HG03558 (cell line): Measurements from ENCODE around the gene C10orf90.

Experiments used
- ATAC-seq: cut with Tn5 transposase; IDR thresholded peaks from one replicate; pipeline ENCODE4 v1.9.1; 2021; ENCODE audit warnings: moderate number of reproducible peaks; ENCODE audit not compliant: unreplicated experiment; ENCODE audit errors: extremely low read depth

C10orf90 gene

DNA sequence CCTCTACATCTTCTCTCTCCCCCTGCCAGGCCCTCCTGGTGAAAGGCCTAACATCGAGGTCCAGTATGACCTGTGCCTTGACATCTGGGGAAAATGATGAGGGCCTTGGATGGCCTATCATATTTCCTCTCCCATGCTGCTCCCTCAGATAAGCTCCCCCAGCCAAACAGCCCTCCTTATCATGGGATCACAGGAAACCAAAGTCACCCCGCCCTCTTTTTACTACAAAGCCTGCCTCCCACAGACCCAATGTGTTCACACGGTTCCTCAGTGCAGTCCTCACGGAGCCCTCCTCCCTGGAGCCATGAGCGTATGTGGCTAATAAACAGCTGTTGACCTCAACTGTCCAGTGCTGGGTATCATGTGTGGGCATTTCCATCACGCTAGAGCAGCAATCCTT lies 32.0 kb downstream of the C10orf90 start:
- ATAC-seq = no peak

GRCh38 chr10:126637501-126637900 lies 33.0 kb downstream of the C10orf90 start:
- no peak for ATAC-seq

DNA sequence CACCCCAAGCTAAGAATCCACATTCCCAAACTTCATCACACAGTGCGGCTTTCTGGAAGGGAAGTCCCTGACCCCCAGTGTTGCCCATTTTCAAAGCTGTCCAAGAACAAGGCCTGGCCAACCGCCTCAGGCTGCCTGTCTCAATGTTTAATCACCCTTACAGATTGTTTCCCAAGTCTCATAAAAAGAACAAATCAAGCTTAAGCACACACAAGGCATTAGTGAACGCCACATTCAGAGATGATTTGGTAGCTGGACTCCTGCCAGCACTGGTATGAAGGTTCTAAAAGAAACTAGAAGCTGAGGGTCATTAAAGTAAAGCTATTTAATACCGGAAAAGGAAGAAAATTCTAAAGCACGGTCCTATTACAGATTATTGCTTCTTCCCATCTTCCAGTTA lies 35.6 kb downstream of the C10orf90 start:
- ATAC-seq = no peak

DNA sequence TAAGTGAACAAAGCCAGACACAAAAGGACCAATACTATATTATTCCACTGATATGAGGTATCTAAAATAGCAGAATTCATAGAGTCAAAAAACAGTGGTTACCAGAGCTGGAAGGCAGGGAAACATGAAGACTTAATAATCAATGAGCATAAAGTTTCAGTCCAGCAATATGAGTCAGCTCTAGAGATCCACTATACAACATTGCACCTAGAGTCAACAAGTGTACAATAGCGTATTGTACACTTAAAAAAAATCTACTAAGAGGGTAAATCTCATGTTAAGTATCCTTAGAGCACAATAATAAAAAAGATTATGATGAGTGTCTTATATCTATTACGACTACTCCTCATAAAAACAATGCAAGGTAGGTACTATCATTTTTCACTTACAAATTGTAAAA lies 36.1 kb downstream of the C10orf90 start:
- no peak for ATAC-seq

GRCh38 chr10:126632705-126633104 lies 37.8 kb downstream of the C10orf90 start:
- ATAC-seq = no peak

- ATAC-seq = no peak
These were observed 40.4 kb downstream of the C10orf90 start for GRCh38 chr10:126629925-126630624.

DNA sequence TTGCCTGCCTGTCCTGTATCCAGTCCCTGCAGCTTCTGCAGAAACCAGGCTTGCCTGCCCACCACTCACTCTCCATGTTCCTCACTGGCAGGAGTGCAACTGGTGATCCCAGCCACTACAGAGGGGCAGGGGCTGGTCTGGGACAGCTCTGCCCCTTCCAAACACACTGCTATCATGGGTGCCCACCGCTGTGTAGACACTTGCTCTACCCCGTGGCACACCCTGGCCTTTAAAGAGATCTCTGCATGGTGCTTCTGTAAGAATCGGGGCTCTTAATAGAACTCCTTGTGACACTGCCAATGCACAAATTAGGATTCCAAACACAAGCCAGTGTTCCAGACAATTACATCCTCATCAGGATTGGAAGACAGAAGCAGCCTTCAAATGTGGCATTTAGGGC lies 41.7 kb downstream of the C10orf90 start:
- no peak for ATAC-seq

- no peak for ATAC-seq
These were observed 48.6 kb downstream of the C10orf90 start for GRCh38 chr10:126621846-126622245.

GRCh38 chr10:126618466-126618865 lies 52.0 kb downstream of the C10orf90 start:
- no peak for ATAC-seq

DNA sequence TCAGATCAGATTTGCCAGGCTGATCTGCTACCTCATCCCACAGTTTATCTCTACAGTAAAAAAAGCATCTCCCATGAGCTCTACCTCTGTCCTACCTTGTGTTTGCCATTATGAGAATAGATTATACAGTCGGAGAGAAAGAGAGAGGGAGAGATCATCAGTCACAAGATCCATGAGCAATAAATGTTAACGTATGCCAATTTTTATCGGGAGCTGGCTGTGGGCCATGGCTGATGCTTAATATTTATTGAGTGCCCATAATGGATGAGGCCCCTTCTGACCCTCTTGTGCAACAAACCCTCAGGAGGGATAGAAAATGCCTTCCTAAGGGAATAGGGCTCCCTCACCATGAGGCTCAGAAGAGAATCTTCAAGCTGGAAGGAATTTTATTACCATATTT lies 52.8 kb downstream of the C10orf90 start:
- no peak for ATAC-seq

- no peak for ATAC-seq
These were observed 53.3 kb downstream of the C10orf90 start for GRCh38 chr10:126617208-126617607.

GRCh38 chr10:126616737-126617136 lies 53.8 kb downstream of the C10orf90 start:
- ATAC-seq = no peak

- ATAC-seq = no peak
These were observed 59.2 kb downstream of the C10orf90 start for GRCh38 chr10:126611303-126611702.

DNA sequence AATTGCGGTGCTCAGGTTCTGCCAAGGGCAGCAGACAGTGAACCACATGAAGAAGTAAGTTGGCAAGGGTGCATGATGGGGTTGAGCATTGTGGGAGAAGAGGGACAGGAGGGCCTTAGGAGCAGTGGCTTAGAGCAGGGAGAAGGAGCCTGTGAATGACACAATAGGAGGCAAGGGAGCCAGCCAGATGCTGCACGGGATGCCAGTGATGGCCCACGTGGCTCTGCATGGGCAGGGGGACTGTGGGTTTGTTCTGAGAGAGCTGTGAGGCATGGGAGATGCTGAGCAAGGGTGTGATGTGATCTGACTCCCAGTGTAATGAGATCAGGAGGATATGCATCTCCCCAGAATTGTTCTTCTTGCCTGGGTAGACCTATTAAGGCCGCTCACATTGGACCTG lies 60.9 kb downstream of the C10orf90 start:
- no peak for ATAC-seq

DNA sequence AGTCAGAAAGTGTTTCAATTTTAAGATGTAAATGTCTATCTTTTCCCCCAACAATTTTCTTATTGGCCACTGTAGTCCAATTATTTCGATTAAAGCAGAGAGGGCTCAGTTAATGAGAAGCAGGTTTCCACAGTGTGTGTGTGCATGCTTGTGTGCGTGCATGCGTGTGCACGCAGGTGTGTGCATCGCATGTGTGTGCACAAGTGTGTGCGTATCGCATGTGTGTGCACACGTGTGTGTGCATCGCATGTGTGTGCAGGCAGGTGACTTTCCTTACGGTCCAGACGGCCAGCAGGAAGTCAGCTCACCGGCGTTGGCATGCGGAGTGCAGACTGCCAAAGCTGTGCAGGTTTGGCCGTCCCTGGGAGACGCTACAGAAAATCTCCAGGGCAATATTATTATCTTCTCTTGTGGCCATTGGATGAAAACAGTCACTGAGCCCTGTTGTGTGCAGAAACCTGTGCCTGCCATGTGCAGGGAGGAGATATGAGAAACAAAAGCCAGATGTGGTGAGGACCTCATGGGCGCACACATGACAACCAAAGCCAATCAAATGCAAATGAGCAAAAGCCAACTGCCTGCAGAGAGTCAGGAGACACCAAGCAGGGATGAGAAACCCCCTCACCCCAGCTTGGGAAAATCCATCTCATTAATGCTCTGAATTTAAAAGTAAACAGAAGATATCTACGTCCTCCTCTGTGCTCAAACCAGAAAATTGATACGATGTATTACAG lies 70.4 kb downstream of the C10orf90 start:
- ATAC-seq = no peak

GRCh38 chr10:126598009-126598408 lies 72.5 kb downstream of the C10orf90 start:
- ATAC-seq = no peak

- no peak for ATAC-seq
These were observed 73.3 kb downstream of the C10orf90 start for GRCh38 chr10:126597211-126597610.

DNA sequence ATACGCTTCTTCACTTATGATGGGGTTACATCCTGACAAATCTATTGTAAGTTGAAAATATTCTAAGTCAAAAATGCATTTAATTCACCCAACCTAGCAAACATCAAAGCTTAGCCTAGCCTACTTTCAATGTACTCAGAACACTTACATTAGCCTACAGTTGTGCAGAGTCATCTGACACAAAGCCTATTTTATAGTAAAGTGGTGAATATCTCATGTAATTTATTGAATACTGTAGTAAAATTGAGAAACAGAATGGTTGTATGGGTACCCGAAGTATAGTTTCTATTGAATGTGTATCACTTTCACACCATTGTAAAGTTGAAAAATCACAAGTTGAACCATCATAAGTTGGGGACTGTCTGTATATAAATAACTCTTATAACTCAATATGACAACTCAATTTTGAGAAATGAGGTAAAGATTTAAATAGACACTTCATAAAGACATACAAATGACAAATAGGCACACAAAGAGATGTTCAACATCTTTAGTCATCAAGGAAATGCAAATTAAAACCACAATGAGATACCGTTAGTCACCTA lies 73.9 kb downstream of the C10orf90 start:
- no peak for ATAC-seq

- no peak for ATAC-seq
These were observed 75.3 kb downstream of the C10orf90 start for GRCh38 chr10:126595160-126595559.

GRCh38 chr10:126593968-126594701 lies 76.4 kb downstream of the C10orf90 start:
- no peak for ATAC-seq

DNA sequence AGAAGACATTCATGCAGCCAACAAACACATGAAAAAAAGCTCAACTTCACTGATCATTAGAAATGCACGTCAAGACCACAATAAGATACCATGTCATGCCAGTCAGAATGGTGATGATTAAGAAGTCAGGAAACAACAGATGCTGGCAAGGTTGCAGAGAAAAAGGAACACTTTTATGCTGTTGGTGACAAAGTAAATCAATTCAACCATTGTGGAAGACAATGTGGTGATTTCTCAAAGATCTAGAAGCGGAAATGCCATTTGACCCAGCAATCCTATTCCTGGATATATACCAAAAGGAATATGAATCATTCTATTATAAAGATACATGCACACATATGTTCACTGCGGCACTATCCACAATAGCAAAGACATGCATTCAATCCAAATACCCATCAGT lies 77.6 kb downstream of the C10orf90 start:
- no peak for ATAC-seq
